Measurements from ENCODE around the gene KIF17. TPM values are rescaled to one million over a fixed set of nuclear protein-coding genes. Genes with fewer than 3 reads are reported as not detected.

Gene KIF17
- total and polyA plus RNA-seq, 12 donors = 10.7 to 66.9 (median 37.5) TPM

DNA sequence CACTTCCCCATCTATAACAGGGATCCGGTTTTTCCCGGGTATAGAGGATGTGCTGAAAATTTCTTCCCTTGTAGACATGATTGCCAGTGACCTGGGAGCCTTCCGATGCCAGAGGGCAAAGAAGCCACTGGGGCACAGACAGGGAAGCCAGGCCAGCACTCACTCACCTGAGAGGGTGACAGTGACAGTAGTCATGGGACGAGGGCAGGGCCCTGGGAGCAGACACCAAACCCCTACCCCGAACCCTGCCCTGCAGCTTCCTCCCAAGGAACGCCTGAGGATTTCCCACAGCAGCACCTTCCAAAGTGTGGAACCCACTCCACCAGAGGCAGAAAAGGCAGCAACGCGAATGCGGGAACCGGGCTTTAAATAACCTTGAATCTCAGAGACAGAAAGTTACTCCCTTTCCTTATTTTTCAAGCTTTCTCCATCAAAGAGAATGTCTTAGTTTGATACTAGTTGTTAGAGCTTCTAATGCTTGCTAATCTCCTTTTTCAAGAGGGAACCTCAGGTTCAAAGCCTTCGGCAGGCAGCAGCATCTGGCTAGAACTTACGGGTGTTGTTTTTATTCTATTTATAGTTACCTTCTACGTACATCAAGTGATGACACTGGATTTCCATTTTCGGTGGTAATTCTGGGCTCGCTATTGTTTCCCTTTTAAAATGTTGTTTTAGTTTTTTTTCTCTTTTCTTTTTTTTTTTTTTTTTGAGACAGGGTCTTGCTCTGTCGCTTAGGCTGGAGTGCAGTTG lies 59.5 kb downstream of the KIF17 start:
- intact Hi-C loops (cut with DNase I) = no loop called here
- DNase-seq = no peak
- Histone ChIP-seq H3K4me1 (replicated peaks in 1 of 2) (peaks cover 15 to 52% of the 10 kb centered on the region in 2 donors), H3K4me3 (no peak overlapping the region), H3K9me3 (replicated peaks in 1 of 3) (no peaks in the 10 kb centered on the region), H3K36me3 (replicated peaks in 1 of 2) (peaks cover 0 to 49% of the 10 kb centered on the region in 2 donors), H3K27ac (peak overlapping the region in 3 of 5 donors; percentile 6 to 61 (median 14)), H3K27me3 (no peaks in the 10 kb centered on the region)
- 64 to 77% (median 70%) methylated on average over 16 of the region's 16 CpGs for WGBS, 4 donors
- no peak for TF ChIP-seq POLR2A (IDR thresholded peaks at IDR 0.05)
- TF ChIP-seq, protein P1, sequence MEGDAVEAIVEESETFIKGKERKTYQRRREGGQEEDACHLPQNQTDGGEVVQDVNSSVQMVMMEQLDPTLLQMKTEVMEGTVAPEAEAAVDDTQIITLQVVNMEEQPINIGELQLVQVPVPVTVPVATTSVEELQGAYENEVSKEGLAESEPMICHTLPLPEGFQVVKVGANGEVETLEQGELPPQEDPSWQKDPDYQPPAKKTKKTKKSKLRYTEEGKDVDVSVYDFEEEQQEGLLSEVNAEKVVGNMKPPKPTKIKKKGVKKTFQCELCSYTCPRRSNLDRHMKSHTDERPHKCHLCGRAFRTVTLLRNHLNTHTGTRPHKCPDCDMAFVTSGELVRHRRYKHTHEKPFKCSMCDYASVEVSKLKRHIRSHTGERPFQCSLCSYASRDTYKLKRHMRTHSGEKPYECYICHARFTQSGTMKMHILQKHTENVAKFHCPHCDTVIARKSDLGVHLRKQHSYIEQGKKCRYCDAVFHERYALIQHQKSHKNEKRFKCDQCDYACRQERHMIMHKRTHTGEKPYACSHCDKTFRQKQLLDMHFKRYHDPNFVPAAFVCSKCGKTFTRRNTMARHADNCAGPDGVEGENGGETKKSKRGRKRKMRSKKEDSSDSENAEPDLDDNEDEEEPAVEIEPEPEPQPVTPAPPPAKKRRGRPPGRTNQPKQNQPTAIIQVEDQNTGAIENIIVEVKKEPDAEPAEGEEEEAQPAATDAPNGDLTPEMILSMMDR (IDR thresholded peaks at IDR 0.05) = no peak

DNA sequence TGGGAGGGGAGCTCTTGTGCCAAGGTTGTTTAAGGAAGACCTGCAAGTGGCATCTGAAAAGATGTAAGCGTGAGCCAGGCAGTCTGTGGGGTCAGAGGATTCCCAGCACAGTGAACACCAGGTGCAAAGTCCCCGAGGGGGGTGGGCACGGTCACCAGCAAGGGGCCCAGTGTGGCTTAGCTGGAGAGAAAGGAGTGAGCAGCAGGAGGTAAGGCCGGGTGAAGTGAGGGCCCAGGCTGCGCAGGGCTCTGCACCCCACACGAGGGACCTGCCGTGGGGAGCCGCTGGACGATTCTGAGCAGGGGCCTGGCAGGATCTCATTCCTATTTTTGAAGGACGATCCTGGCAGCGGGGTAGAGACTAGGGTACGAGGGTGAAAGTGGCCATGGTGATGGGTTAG lies 60.8 kb downstream of the KIF17 start:
- Histone ChIP-seq H3K4me1 (replicated peaks in 1 of 2) (peaks cover 15 to 52% of the 10 kb centered on the region in 2 donors), H3K27ac (peak overlapping the region in 2 of 5 donors; percentile 38 to 61), H3K4me3 (no peak overlapping the region), H3K36me3 (replicated peaks in 1 of 2) (peaks cover 0 to 62% of the 10 kb centered on the region in 2 donors), H3K9me3 (replicated peaks in 1 of 3) (no peaks in the 10 kb centered on the region), H3K27me3 (no peaks in the 10 kb centered on the region)
- DNase-seq = no peak
- WGBS, 4 donors = 58 to 64% (median 60%) methylated on average over 12 of the region's 12 CpGs
- TF ChIP-seq POLR2A (IDR thresholded peaks at IDR 0.05) = no peak
- TF ChIP-seq, protein P1 (IDR thresholded peaks at IDR 0.05) = no peak
- intact Hi-C loops (cut with DNase I) = no loop called here

DNA sequence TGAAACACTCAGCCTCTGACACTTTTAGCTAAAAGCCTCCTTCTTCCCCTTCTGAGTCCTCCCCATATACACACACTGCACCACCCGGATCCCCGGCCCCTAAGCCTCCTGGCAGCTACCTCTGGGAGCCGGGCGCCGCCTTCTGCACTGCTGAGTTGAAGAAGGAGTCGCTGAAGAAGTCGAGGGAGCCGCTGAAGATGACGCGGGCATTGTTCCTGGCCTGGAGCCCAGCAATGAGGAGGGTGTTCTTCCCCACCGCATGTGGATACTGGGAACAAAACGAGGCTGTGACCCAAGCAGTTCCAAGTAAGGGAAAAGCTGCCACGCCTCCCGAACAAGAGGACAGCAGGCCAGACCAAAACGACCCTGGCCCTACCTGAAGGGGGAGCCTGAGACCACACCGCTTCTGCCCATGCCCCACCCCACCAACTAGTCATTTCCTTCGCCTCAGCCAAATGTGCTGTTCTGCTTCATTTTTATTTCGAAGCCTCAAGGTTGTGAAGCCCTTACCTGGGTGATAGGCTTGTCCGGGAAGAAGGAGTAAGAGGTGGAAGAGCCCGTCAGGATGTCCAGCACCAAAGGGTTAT lies 63.6 kb downstream of the KIF17 start:
- Histone ChIP-seq H3K4me1 (replicated peaks in 1 of 2) (peaks cover 15 to 38% of the 10 kb centered on the region in 2 donors), H3K27ac (peak overlapping the region in 4 of 5 donors; percentile 53 to 85 (median 68)), H3K9me3 (replicated peaks in 1 of 3) (no peaks in the 10 kb centered on the region), H3K36me3 (replicated peaks in 1 of 2) (peaks cover 0 to 88% of the 10 kb centered on the region in 2 donors), H3K4me3 (no peak overlapping the region), H3K27me3 (no peaks in the 10 kb centered on the region)
- TF ChIP-seq, protein P1 (IDR thresholded peaks at IDR 0.05) = no peak
- peak in 1 of 2 donors; percentile 27 for TF ChIP-seq POLR2A (IDR thresholded peaks at IDR 0.05)
- DNase-seq = peak; percentile 77 to 94 (median 92)
- 46 to 64% (median 50%) methylated on average over 20 of the region's 20 CpGs for WGBS, 4 donors
- intact Hi-C loops (cut with DNase I) = no loop called here

DNA sequence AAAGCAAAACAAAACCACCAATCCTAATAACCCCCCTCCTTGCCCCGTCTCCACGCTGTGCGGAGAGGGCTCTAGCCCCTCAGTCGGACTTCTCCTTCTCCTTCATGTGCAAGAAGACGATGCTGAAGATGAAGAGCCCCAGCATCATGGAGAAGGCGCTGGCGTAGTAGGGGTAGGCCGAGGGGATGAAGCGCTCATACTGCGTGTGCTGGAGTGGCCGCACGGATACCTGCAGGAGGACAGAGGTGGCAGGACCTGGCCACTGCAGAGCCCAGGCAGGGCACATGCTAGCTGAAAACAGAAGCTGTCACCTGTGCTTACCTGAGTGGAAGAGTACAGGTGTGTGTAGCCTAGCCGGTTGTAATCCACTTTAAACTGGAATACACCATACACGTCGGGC lies 65.5 kb downstream of the KIF17 start:
- Histone ChIP-seq H3K27ac (no peak overlapping the region), H3K9me3 (replicated peaks in 1 of 3) (no peaks in the 10 kb centered on the region), H3K27me3 (no peaks in the 10 kb centered on the region), H3K36me3 (replicated peaks in 1 of 2) (peaks cover 0 to 98% of the 10 kb centered on the region in 2 donors), H3K4me1 (replicated peaks in 1 of 2) (peaks cover 13 to 19% of the 10 kb centered on the region in 2 donors), H3K4me3 (no peak overlapping the region)
- intact Hi-C loops (cut with DNase I) = no loop called here
- WGBS, 4 donors = 91 to 92% (median 92%) methylated on average over 15 of the region's 15 CpGs
- TF ChIP-seq, protein P1 (IDR thresholded peaks at IDR 0.05) = no peak
- TF ChIP-seq POLR2A (IDR thresholded peaks at IDR 0.05) = no peak
- no peak for DNase-seq
